DMS79 treated with DMSO at 0.1 percent for 48 hours (cell line): ENCODE results near the gene DGKI.

ENCODE experiments used
- DNase-seq: peaks from one replicate; lab custom pipeline; 2025; lab: John Stamatoyannopoulos, UW

Gene DGKI

GRCh38 chr7:137535579-137535978 is 311.2 kb downstream of the DGKI start:
- DNase-seq: no peak

GRCh38 chr7:137531671-137532070 is 315.1 kb downstream of the DGKI start:
- no peak for DNase-seq

GRCh38 chr7:137527634-137528033 is 319.1 kb downstream of the DGKI start:
- no peak for DNase-seq

- no peak for DNase-seq
These were observed 323.6 kb downstream of the DGKI start for GRCh38 chr7:137523171-137523570.

GRCh38 chr7:137521451-137521850 is 325.3 kb downstream of the DGKI start:
- no peak for DNase-seq

GRCh38 chr7:137519947-137520346 is 326.8 kb downstream of the DGKI start:
- DNase-seq: no peak

GRCh38 chr7:137519181-137519691 is 327.5 kb downstream of the DGKI start:
- DNase-seq: no peak

GRCh38 chr7:137513091-137513490 is 333.7 kb downstream of the DGKI start:
- DNase-seq: no peak

GRCh38 chr7:137507096-137507495 is 339.7 kb downstream of the DGKI start:
- DNase-seq: no peak

GRCh38 chr7:137506031-137506430 is 340.7 kb downstream of the DGKI start:
- no peak for DNase-seq

- DNase-seq: no peak
These were observed 345.2 kb downstream of the DGKI start for GRCh38 chr7:137501562-137501961.

- no peak for DNase-seq
These were observed 353.9 kb downstream of the DGKI start for GRCh38 chr7:137492889-137493288.

GRCh38 chr7:137489880-137490279 is 356.9 kb downstream of the DGKI start:
- DNase-seq: no peak

GRCh38 chr7:137488038-137488437 is 358.7 kb downstream of the DGKI start:
- no peak for DNase-seq

- no peak for DNase-seq
These were observed 361.0 kb downstream of the DGKI start for GRCh38 chr7:137485818-137486217.

- DNase-seq: no peak
These were observed 362.4 kb downstream of the DGKI start for GRCh38 chr7:137484326-137484725.

- DNase-seq: no peak
These were observed 364.3 kb downstream of the DGKI start for GRCh38 chr7:137482466-137482865.

- DNase-seq: peak; percentile 53
These were observed 365.9 kb downstream of the DGKI start for GRCh38 chr7:137480824-137481365.

- DNase-seq: no peak
These were observed 366.4 kb downstream of the DGKI start for GRCh38 chr7:137480401-137480800.

- DNase-seq: no peak
These were observed 369.8 kb downstream of the DGKI start for GRCh38 chr7:137476937-137477336.

- no peak for DNase-seq
These were observed 370.8 kb downstream of the DGKI start for GRCh38 chr7:137475966-137476365.

- DNase-seq: no peak
These were observed 372.2 kb downstream of the DGKI start for GRCh38 chr7:137474540-137475026.

- no peak for DNase-seq
These were observed 375.6 kb downstream of the DGKI start for GRCh38 chr7:137471128-137471527.

GRCh38 chr7:137469858-137470257 is 376.9 kb downstream of the DGKI start:
- DNase-seq: no peak
